ENCODE results near the gene GAPDHS.

Gene GAPDHS

DNA sequence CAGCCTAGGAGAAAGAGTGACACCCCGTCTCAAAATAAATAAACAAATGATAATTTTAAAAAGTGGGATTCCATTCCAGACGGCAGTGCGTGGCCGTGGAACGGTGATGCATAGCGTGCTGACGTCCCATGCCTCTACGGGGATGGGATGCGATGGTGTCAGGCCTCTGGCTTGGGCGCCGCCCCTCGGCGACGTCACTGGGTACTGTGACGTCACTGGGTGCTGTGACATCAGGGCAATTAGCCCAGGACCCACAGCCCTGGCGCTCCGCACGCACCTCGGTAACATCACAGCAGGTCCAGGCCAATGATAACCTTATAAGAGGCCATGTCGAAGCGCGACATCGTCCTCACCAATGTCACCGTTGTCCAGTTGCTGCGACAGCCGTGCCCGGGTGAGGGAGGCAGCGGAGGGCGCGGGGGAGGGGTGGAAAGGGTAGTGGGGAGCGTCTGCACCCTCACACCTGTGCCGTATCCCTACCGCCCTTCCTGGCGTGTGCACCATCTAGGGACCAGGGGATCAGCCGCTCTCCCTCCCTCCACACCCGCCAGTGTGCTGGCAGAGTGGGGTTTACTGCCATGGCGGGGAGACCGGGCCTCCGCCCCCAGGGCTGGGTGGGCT, at the start of gene GAPDHS:
GAPDHS (plus strand) TSS at position 256 of the 621 bp plus-strand sequence; CDS start at position 328, 72 bp downstream.
- DNase-seq, result no peak

DNA sequence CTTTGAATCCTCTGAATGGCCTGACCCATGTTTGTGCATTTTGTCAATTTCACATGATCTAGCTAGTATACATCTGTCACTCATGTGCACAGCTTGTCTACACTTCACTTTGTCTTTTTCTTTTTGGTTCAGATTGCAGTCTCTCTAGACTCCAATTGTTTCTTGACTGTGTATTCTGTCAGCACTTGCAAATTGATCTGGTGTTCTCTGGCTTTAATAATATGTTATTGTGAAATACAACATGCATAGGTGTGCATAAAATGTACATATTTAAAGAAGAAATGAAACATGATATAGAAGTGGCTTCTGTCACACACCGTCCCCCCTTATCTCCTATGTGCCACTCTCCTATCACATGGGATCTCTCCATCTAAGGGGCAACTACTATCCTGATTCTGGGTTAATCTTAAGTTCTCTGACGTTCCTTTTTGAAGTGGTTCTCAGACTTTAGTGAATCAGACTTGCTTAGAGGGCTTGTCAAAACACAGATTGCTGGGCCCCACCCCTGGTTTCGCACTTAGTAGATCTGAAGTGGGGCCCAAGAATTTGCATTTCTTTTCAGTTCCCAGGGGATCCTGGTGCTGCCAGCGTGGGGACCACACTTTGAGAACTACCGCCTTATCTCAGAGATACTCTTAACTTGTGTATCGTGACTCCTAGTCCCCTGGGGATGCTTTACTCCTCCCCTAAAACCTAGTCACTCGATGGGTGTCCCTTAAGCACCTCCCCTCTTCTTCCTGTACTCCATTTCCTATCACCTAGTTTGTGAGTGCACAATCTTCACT, 48.8 kb upstream of the GAPDHS start:
- no peak for DNase-seq

DNA sequence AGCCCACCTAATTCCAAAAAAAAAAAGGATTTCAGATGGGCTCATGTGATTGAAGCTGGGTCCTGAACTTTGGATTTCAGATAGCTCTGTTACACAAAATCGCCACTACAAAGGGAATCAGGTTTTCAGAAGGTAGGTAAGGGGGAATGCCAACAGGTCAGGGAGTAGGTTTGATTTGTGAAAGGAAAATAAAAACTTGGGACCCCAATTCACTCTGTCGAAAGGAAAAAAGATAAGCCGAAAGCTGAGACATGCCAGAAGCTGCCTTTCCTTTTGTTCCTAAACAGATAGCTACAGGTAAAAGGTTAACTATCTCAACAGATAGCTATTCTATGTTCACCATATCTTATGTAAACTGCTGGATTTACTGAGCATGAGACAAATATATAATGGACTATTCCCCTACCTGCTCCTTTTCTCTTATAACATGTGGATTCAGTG, 47.0 kb upstream of the GAPDHS start:
- no peak for DNase-seq

DNA sequence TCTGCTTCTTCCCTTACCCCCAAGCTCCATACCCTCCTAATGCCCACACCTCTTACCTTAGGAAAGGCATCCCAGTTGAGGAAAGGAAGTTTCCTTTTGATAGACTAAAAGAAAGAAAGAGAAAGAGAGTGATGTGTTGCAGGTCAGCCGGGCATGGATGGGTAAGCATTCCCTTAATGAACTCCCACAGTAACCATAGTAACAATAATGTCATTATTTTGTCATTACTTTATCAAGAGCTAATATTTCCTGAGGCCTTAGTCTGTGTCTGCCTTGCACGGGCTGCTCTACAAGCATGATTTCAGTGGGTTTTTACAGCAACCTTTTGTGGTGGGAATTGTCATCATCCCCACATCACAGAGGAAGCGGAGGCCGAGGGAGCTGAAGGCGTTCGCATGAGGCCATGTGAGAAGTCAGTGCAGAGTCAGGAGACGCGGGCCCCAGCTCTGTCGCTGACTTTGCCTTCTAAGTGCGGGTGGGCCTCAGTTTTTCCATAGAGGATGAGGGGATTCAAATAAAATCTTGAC, 45.5 kb upstream of the GAPDHS start:
- DNase-seq, result no peak

DNA sequence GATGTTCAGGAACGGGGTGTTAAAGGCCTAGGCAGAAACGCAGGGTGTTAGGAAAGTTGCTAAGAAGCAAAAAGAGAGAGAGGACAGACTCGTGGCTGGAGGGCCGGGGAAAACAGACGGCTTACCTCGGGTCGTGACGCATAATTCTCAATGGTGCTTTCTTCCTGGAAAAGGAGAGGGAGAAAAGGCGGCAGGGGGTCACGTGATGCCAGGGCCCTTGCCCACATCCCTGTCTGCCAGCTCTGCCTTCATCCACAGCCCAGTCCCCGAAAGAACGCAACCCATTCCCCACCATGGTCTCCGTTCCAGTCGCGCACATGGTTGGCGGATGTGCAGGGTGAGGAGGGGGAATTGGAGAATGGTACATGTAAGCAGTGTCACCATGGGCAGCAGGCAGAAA, 44.6 kb upstream of the GAPDHS start:
- no peak for DNase-seq

DNA sequence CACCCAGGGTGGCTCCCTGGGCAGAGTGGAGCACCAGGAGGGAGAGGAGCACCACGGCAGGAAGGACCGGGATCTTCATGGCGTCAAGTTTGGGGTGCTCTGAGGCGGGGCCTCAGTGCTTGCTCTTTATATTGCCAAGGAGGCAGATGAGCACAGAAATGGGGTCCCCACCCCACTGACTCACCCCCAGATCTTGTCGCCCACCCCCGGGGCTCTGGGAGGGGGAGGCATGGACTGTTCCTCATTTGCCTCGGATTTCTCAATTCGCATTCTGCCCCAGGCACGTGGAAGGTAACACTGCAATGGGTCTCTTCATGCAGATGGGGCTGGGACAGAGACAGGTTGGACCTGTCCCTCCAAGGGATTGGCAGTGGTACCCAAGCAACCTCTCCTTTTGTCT, 42.9 kb upstream of the GAPDHS start, which contains the start of gene KRTDAP:
KRTDAP (minus strand) TSS at position 101 of the 400 bp plus-strand sequence; CDS start at position 79, 22 bp downstream.
- no peak for DNase-seq

DNA sequence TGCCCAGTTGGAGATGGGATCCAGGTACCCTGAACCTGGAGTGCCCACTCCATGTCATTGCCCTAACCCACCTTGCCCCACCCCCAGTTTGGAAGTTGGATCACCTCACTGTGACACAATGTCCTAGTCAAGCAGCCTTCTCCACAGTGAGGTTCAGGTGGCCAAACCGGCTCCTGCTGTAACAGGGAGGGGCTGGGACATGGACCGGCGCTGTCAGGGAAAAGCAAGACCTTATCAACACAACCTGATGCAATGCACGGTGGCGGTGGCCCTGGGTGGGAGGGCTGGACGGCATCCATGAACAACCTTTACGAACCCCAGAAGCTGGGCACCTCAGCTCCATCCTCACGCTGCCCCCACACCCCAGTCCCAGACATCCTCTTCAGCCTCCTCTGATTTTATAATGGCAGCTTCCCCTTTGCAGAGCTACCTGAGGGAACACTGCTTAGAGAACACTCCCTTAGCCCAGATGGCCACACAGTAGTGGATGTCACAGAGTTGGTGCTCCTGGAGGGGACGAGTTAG, 41.4 kb upstream of the GAPDHS start:
- no peak for DNase-seq

DNA sequence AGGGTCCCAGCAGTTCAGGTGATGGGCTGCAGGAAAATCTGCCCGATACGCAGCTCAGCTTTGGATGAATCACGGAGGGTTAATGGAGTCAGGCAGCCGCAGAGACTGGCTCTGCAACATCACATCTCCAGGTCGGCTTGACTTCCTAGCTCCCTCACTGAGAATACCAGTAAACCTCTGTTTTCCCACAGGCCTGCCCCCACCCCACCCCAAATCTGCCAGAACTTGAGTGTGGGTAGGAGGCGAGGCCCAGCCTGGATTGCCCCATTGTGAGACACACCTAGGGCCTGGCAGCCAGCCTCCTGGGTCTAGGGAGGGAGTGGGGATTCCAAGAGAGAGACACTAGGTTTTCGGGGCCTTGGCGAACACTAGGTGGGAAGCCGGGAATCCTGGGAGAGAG, 39.3 kb upstream of the GAPDHS start:
- DNase-seq, result no peak

DNA sequence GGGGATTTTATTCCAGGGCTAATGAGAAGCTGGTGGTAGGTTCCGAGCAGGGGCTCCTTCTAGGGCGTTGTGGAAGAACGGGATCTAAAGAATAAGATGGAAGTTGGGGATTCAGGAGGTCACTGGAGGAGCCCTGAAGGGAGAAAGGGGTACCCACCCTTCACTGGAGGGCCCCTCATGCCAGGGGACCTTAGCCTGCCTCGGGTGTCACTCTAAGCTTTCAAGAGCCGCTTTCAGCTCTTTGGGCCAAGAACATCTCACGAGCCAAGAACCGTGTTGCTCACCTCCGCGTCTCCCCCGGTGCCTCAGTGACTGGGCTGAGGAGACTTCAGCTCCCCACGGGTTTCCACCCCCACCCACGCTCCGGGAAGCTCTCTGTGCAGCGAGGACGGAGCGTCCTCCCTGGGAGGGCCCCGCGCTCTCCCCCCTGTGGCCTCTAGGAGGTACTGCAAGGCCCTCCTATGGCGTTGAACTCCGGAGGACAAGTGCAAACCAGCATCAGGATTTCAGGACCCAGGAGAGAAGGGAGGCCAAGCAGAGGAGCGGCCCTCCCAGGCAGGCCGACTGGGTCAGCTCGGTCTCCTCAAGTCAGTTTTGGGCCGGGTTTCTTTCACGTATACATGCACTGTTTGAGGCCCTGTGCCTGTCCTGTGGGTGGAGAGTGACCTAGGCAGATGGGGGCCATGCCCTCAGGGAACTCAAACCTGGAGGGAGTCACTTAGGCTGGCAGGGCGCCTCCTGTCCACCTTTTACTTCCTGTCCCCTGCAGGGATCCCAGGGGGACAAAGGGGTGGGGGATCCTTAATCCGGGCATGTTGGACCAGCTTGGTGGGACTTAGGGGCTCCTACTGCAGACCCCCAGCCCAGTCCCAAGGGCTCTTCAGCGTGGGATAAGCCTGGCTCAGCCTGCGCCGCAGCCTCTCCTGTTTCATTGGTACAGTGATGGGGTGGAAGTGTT, 37.9 kb upstream of the GAPDHS start:
- DNase-seq, result peak; percentile 61 to 72

DNA sequence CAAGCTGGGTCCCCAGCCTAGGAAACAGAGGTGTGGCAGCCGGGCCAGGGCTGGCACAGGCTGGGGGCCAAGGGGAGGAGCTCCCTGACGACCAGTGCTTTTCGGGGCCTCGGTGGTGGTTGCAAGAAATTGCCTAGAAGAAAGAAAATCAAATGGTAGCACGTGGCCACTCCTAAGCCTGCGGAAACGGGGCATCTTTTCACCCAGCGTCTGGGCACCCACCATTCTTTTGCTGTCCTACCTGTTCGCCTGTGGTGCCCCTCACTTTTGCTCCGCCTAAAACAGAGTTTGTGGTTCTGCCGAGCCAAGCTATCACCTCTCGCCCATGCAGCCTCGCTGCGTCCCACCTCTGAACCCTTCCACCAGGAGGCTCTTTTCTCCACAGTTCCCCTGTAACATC, 35.9 kb upstream of the GAPDHS start:
- DNase-seq, result no peak

DNA sequence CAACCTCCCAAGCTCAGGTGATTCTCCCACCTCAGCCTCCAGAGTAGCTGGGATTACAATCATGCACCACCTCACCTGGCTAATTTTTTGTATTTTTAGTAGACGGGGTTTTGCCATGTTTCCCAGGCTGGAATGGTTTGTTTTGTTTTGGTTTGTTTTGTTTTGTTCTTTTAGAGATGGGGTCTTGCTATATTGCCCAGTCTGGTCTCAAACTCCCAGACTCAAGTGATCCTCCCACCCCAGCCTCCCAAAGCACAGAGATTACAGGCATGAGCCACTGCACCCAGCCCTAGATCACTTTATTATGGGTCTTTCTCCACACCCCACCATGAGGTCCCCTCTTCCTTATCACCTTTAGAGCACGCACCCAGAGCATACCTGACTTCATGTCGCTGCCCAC, 35.0 kb upstream of the GAPDHS start:
- DNase-seq, result no peak

DNA sequence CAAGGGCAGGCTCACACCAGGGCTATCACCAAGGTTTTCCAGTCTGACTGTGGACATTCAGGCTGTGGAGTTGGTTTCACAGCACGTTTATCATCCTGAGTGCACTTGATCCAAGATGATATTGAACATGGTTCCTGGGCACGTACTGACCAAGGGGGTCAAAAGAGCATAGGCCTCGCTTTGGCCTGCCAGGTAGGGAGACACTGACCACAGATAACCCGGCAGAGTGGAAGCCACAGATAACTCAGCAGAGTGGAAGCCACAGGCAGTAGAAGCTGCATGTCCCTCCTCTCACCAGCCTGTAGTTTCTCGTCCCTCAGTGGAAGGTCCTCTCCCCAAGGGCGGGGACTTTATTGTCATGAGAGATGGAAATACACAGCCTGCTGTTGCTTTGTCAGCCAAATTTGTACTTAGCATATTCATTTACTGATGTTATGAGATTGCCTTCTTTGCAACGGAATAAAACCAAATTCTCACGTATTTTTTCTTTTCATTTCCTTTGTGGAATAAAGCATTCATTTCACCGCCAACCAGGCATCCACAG, 34.2 kb upstream of the GAPDHS start:
- DNase-seq, result no peak

DNA sequence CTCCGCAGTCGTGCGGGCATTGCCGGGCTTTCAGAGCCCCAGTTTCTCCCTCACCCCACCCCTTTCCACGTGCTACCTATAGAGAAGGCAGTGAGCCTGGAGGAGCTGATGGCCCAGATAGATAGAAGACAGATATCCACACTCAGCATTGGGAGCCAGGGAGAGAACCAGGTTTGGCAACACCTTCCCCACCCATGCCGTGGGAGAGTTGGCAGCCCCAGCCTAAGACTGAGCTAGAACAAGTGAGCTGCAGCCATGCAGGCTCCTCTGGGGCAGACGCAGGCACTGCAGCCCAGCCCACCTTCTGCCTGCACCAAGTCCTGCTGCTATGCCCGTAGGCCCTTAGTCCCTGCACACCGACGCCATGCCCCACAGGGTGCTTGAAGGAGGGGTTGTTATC, 32.6 kb upstream of the GAPDHS start:
- no peak for DNase-seq

DNA sequence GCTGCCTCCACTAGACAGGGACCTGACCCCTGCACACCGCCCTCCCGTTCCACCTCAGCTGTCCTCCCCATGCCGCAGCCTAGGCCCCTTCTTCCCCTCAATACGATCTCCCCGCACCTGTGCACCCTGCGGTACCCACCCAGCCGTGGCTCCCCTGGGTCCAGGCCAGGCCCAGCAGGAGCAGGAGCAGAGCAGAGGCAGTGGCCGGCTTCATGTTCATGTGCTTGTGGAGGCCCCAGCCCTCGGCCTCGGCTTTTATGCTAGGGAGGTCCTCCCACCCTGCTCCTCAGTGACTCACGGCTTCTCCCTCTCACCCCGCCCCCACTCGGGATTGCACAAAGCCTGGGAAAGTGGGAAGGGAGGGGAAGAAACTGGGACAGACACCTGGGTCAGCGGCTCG, 31.6 kb upstream of the GAPDHS start:
- DNase-seq, result no peak

DNA sequence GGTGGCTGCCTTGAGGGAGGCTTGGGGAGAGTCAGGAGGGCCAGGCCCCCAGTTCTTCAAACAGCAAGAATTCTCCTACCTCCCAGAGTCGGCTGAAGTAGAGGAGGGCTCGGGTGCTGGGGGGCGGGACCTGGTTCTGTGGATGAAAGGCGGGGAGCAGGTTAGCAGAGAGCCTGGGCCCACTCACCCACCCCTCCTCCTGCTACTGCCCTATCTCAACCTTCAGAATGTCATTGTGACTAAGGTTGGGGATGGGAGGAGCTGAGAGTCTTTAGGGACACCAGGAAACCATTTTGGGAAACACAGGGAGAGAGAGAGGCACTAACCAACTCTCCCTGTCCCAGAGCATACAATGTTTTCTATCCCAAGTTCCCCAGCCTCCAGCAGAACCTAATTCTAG, 30.5 kb upstream of the GAPDHS start:
- DNase-seq, result no peak

DNA sequence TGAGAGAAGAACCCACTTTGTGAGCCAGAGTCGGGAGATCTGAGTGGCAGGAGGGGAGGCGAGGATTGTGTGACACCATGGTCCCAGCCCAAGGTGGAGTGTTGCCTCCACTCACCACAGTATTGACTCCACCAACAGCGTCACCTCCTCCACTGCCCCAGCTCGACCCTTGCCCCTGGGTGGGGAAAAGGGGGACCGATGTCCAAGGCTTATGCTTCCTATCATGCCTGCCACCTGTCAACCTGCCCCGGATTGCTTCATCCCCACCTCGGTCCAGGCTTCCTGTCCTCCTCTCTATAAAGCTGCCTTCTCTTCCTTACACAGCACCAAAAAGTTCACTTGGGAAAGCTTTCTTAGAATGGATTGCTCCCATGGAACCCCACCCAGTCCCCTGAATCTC, 27.2 kb upstream of the GAPDHS start:
- no peak for DNase-seq

DNA sequence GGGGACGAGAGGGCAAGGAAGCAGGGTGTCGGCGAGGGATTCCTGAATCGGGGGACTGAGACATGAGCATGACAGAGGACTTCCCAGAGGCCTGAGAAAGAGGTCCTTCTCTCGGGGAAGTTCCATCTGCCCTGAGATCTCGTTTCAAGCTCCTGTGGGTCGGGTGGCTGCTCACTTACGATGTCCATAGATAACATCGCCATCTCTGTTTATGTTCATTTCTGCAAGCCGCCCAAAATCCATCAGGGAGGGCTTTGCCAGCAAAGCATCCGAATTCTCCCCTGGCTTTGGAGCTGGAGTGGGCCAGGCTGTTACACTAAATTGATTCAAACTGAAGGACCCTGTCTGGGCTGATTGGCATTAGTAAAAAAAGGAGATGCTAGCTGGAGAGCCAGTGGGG, 25.7 kb upstream of the GAPDHS start:
- no peak for DNase-seq

DNA sequence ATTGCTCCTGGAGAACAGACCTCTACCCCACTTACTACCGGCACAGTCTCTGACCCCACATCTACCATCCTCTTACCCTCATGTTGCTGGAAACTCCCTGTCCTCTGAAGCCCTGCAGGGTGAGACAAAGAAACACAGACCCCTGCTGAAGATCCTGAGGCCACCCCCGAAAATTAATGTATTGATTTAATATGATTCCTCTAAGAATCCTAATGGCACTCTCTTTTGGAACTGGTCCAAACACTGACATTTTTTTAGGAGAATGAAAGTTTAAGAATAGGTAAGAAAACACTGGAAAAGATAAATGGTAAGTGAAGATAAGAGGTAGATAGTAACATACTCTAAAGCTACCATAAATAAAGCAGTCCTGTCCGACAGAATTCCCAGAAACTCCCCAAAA, 25.1 kb upstream of the GAPDHS start:
- DNase-seq, result no peak

DNA sequence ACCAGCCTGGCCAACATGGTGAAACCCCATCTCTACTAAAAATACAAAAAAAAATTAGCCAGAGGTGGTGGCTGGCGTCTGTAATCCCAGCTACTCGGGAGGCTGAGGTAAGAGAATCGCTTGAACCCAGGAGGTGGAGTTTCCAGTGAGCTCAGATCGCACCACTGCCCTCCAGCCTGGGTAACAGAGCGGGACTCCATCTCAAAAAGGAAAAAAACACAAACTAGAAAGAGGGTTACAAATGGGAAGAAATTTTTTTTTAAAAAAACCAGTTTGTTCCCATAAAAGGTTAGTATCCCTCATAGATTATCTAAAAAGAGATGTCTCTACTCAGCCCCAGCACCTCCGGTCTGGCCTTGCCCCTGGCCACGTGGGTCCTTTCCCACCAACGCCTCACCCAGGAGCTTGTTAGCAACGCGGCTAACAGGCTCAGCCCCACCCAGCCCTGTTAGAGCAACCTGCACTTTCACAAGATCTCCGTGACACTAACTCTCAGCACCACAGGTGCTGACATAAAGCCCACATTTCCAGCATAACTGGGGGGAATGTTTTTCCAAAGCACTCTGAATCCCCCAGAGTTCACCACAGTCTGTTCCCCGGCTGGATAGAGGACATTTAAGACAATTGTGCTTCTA, 24.1 kb upstream of the GAPDHS start:
- DNase-seq, result no peak

DNA sequence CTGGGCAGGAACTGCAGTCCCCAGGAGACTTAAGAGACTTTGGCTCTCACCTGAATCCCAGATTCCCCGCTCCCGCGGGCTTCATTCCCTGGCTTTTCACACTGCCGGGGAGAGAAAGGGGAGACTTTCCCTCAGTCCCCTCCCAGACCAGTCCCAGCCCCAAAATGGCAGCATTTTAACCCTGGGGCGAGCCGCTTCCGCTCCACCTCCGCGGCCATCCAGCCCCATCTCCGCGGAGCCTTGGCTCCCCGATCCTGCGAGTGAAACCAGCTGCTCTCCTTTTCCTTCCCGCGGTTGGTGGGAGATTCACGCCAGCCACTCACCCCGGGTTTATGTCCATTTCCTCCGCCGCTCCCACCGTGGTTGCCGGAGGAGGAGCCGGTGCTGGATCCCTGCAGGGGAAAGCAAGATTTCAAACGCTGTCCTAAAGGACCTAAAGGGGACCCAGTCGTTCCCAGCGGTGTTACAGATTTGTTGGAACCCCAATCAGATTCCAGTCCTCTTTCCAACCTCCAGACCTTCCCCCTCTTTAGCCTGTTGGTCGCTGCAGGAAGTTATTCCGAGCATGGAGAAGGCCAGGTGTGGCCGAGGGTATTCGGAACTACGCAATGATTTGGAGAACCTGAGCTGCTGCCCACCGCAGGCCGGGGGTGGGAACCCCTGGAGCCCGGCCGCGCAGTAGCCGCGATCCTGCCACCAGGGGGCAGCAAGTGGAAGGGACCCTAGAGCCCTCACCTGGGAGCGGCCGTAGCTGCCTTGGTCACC, 23.2 kb upstream of the GAPDHS start:
- DNase-seq, result peak; percentile 18 to 38

DNA sequence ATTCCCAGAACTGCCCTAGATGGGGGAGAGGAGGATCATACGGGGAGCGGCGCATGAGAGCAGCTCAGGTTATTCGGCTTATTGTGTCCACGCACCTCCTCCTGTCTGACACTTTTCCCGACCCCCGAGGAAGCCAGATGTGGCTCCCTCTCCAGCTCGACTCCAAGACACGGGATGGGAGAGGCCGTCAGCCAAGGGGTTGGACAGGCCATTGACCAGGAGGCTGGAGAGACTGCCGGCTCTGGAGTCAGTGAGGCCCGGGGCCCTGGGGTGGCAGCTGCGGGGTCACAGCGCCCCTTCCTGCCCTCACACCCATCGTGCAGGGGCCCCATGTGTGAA, 22.7 kb upstream of the GAPDHS start:
- DNase-seq, result no peak

Data from Kasumi-1 (cell line).